HCT116 (cell line): ENCODE data around the gene PWP2. TPM values are rescaled to one million over a fixed set of nuclear protein-coding genes. Genes with fewer than 3 reads are reported as not detected.

ENCODE experiments used
- ATAC-seq: fragments of 200-7000 bp; cut with Tn5 transposase; 2 replicates; pipeline ENCODE4 v1.9.1; 2020; ENCODE audit warnings: mild to moderate bottlenecking, moderate library complexity
- BruUV-seq: library from RNA; stranded (reverse); fragments of 400-500 nt; replicated peaks from 2 replicates; lab custom pipeline; 2021; lab: Mats Ljungman, UMichigan
- CTCF ChIA-PET: fragments of 300-600 bp; sonication (Branson Sonifier 250); formaldehyde crosslinking; loops from one replicate; lab custom pipeline; 2021; ENCODE audit warnings: antibody characterized with exemption; lab: Charles Lee
- POLR2A ChIA-PET: fragments of 300-600, 350-600 bp; sonication (Branson Sonifier 250); formaldehyde crosslinking; loops from one replicate; lab custom pipeline; 2021; ENCODE audit warnings: antibody characterized with exemption; lab: Charles Lee
- RAD21 ChIA-PET, 2 experiments: fragments of 300-600 bp; sonication (Branson Sonifier 250); formaldehyde crosslinking; loops; one replicate each; lab custom pipeline; 2023; ENCODE audit warnings: low total read pairs in 2 of 2; ENCODE audit not compliant: uncharacterized antibody in 2 of 2, unreplicated experiment in 2 of 2, low non-redundant PET in 1 of 2; lab: Charles Lee
- DNase-seq: peaks from one replicate; pipeline ENCODE4 v3.0.0-alpha.2; 2010; ENCODE audit warnings: low read depth, low spot score
- H2AFZ ChIP-seq: fragments of 200-600 bp; shearing (Covaris generic), sonication (generic); 2 replicates; pipeline ENCODE4 v1.6.1; 2017; ENCODE audit warnings: low read depth, mixed run types, mixed read lengths, antibody characterized with exemption, low read length; ENCODE audit not compliant: poor library complexity, severe bottlenecking
- H3K27ac ChIP-seq: 2 replicates; pipeline ENCODE4 v1.5.1; 2012; ENCODE audit warnings: low read depth, low read length
- H3K27me3 ChIP-seq: fragments of 200-600 bp; sonication (generic); 2 replicates; pipeline ENCODE4 v1.6.1; 2016; ENCODE audit warnings: mixed run types, low read length, mixed read lengths; ENCODE audit not compliant: insufficient read depth
- H3K36me3 ChIP-seq, 2 experiments: fragments of 200-500 bp in 1 of 2; fragments of 200-600 bp in 1 of 2; sonication (Bioruptor generic) in 1 of 2; sonication (generic) in 1 of 2; 2 replicates each; pipeline versions ENCODE4 v1.5.1 to v1.6.1; 2014 to 2016; ENCODE audit warnings: low read length in 2 of 2, inconsistent platforms in 1 of 2, mixed read lengths in 1 of 2, mixed run types in 1 of 2; ENCODE audit not compliant: insufficient read depth in 2 of 2, control insufficient read depth in 1 of 2
- H3K4me1 ChIP-seq, 2 experiments: fragments of 200-600 bp in 1 of 2; sonication (generic) in 1 of 2; 2 replicates each; pipeline versions ENCODE4 v1.5.1 to v1.6.1; 2012 to 2017; ENCODE audit warnings: low read length in 2 of 2, inconsistent platforms in 1 of 2, mild to moderate bottlenecking in 1 of 2, mixed read lengths in 1 of 2, mixed run types in 1 of 2, moderate library complexity in 1 of 2; ENCODE audit not compliant: insufficient read depth in 2 of 2, control insufficient read depth in 1 of 2
- H3K4me2 ChIP-seq: fragments of 200-600 bp; sonication (generic); 2 replicates; pipeline ENCODE4 v1.6.1; 2017; ENCODE audit warnings: mixed run types, low read length, mixed read lengths
- H3K4me3 ChIP-seq, 2 experiments: fragments of 200-600 bp in 1 of 2; sonication (generic) in 1 of 2; replicated peaks in 1 of 2; 2 replicates each; pipeline ENCODE4 v1.5.1; 2011 to 2016; ENCODE audit warnings: low read length in 2 of 2, control low read depth in 1 of 2, low read depth in 1 of 2, mild to moderate bottlenecking in 1 of 2, mixed read lengths in 1 of 2, mixed run types in 1 of 2
- H3K79me2 ChIP-seq: fragments of 200-600 bp; sonication (generic); 2 replicates; pipeline ENCODE4 v1.6.1; 2017; ENCODE audit warnings: mild to moderate bottlenecking, mixed run types, low read length, moderate library complexity, mixed read lengths; ENCODE audit not compliant: insufficient read depth
- H3K9ac ChIP-seq: fragments of 200-600 bp; sonication (generic); 2 replicates; pipeline ENCODE4 v1.6.1; 2016; ENCODE audit warnings: low read length, mixed read lengths
- H3K9me2 ChIP-seq: fragments of 200-600 bp; sonication (generic), shearing (Covaris generic); 2 replicates; pipeline ENCODE4 v1.6.1; 2017; ENCODE audit warnings: mixed run types, mild to moderate bottlenecking, moderate library complexity; ENCODE audit not compliant: insufficient read depth
- H3K9me3 ChIP-seq, 2 experiments: fragments of 200-500 bp in 1 of 2; fragments of 200-600 bp in 1 of 2; sonication (Bioruptor generic) in 1 of 2; sonication (generic) in 1 of 2; 2 replicates each; pipeline ENCODE4 v1.6.1; 2014 to 2017; ENCODE audit warnings: low read length in 2 of 2, mixed read lengths in 2 of 2, inconsistent platforms in 1 of 2, low read depth in 1 of 2, mild to moderate bottlenecking in 1 of 2, mixed run types in 1 of 2, moderate library complexity in 1 of 2; ENCODE audit not compliant: control insufficient read depth in 1 of 2, insufficient read depth in 1 of 2
- H4K20me1 ChIP-seq: fragments of 200-600 bp; sonication (generic), shearing (Covaris generic); 2 replicates; pipeline ENCODE4 v1.6.1; 2017; ENCODE audit warnings: mixed run types, mild to moderate bottlenecking, moderate library complexity; ENCODE audit not compliant: insufficient read depth
- CBX3 ChIP-seq: IDR thresholded peaks from 2 replicates; pipeline ENCODE4 v1.6.1; 2012; ENCODE audit warnings: low read depth
- FOSL1 ChIP-seq: IDR thresholded peaks from 2 replicates; pipeline ENCODE4 v1.6.1; 2012; ENCODE audit warnings: low read depth
- POLR2AphosphoS5 ChIP-seq: IDR thresholded peaks from 2 replicates; pipeline ENCODE4 v1.6.1; 2011; ENCODE audit warnings: mild to moderate bottlenecking, low read depth, low read length, moderate library complexity
- SIN3A ChIP-seq: IDR thresholded peaks from 2 replicates; pipeline ENCODE4 v1.6.1; 2012; ENCODE audit warnings: low read depth
- SRF ChIP-seq: IDR thresholded peaks from 2 replicates; pipeline ENCODE4 v1.6.1; 2012; ENCODE audit warnings: low read depth
- ZNF274 ChIP-seq: fragments of 200-500 bp; sonication (Bioruptor generic); IDR thresholded peaks from 2 replicates; pipeline ENCODE4 v1.6.1; 2014; ENCODE audit warnings: mild to moderate bottlenecking, low read depth, low read length, inconsistent platforms
- intact Hi-C: fragments of 100-400 bp; cut with micrococcal nuclease; formaldehyde crosslinking; loops from 2 replicates; pipeline ENCODE4 v1.10.0; 2022
- total RNA-seq: library from RNA; stranded (reverse); gene quantifications from one replicate; pipeline ENCODE4 v1.2.1, GENCODE V29; 2021; ENCODE audit not compliant: unreplicated experiment
- TF ChIP-seq, protein P1 (sequence below): IDR thresholded peaks from 2 replicates; pipeline ENCODE4 v1.6.1; 2011; ENCODE audit warnings: mild to moderate bottlenecking, low read length, moderate library complexity; ENCODE audit not compliant: insufficient replicate concordance; ENCODE audit errors: extremely low read depth
- TF ChIP-seq, protein P2 (sequence below), 3 experiments: fragments of 200-600 bp in 1 of 3; sonication (generic) in 1 of 3; IDR thresholded peaks in 2 of 3; conservative IDR thresholded peaks in 1 of 3; 2 replicates each; pipeline ENCODE4 v1.5.1; 2012 to 2017; ENCODE audit warnings: low read depth in 2 of 3, low read length in 2 of 3, antibody characterized with exemption in 1 of 3, borderline replicate concordance in 1 of 3, control low read depth in 1 of 3, mild to moderate bottlenecking in 1 of 3, mixed read lengths in 1 of 3, mixed run types in 1 of 3, moderate library complexity in 1 of 3; ENCODE audit not compliant: insufficient read depth in 1 of 3

The PWP2 gene
- total RNA-seq, 1 experiment from 2014 or later, result 43.1 TPM

DNA sequence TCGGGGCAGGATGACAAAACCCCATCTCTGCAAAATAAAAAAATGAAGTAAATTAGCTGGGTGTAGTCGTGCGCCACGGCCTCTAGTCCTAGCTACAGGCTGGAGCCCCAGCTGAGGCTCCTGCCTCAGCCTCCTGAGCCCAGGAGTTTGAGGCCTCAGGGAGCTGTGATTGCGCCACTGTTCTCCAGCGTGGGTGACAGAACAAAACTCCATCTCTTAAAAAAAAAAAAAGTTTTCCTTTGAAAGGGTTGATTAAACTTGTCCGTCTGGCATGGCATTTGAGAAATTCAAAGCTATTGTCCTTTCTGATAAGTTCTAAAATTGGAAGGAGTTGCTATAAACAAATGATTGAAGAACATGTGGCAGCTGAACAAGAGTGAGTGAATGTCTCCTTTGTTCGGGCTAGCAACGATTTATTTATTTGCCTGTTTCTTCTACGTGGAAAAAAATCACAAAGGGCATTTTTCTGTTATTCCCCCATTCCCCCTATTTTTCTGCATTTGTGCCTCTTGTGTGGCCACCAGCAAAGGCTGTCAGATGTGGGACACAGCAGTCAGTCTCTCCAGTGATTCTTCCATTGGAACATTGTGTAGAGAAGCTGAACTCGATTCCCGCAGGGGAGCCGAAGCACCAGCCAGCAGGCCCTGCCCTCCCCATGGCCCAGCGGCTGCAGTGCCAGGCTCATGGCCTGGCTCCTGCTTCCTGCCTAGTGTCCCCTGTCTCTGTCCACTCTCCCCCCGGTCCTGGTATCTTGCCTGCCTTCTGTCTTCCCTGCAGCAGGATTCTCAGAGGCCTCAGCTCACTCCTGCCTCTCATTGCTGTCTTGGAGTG is 21.5 kb upstream of the PWP2 start:
- Histone ChIP-seq H3K36me3 (peaks cover 19 to 28% of the 10 kb centered on the region in 2 experiments; a peak in 3 of 4 replicates), H3K4me1 (no peaks in the 10 kb centered on the region), H3K9ac (no peak overlapping the region), H3K27ac (no peak overlapping the region), H3K4me3 (no peak overlapping the region), H2AFZ (no peak overlapping the region), H3K27me3 (no peaks in the 10 kb centered on the region), H3K9me2 (no peaks in the 10 kb centered on the region), H4K20me1 (no peaks in the 10 kb centered on the region), H3K9me3 (no peaks in the 10 kb centered on the region), H3K79me2 (no peaks in the 10 kb centered on the region; the same call in 1 of the 2 replicates), H3K4me2 (no peak overlapping the region)
- DNase-seq, result no peak
- ChIA-PET CTCF (no interaction called here), POLR2A (interaction anchor here (1.2 kb wide), 1 partner anchor 22 kb away, joined by 4 read pairs; no protein-coding TSS in a partner anchor), RAD21 (no interaction called here)
- BruUV-seq, result no TSS peak
- no peak for ATAC-seq
- intact Hi-C loops, result no loop called here
- TF ChIP-seq FOSL1 (no peak), SRF (no peak), SIN3A (no peak), POLR2AphosphoS5 (no peak), CBX3 (no peak), ZNF274 (no peak)
- TF ChIP-seq, protein P1, sequence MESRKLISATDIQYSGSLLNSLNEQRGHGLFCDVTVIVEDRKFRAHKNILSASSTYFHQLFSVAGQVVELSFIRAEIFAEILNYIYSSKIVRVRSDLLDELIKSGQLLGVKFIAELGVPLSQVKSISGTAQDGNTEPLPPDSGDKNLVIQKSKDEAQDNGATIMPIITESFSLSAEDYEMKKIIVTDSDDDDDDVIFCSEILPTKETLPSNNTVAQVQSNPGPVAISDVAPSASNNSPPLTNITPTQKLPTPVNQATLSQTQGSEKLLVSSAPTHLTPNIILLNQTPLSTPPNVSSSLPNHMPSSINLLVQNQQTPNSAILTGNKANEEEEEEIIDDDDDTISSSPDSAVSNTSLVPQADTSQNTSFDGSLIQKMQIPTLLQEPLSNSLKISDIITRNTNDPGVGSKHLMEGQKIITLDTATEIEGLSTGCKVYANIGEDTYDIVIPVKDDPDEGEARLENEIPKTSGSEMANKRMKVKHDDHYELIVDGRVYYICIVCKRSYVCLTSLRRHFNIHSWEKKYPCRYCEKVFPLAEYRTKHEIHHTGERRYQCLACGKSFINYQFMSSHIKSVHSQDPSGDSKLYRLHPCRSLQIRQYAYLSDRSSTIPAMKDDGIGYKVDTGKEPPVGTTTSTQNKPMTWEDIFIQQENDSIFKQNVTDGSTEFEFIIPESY, result no peak
- TF ChIP-seq, protein P2, sequence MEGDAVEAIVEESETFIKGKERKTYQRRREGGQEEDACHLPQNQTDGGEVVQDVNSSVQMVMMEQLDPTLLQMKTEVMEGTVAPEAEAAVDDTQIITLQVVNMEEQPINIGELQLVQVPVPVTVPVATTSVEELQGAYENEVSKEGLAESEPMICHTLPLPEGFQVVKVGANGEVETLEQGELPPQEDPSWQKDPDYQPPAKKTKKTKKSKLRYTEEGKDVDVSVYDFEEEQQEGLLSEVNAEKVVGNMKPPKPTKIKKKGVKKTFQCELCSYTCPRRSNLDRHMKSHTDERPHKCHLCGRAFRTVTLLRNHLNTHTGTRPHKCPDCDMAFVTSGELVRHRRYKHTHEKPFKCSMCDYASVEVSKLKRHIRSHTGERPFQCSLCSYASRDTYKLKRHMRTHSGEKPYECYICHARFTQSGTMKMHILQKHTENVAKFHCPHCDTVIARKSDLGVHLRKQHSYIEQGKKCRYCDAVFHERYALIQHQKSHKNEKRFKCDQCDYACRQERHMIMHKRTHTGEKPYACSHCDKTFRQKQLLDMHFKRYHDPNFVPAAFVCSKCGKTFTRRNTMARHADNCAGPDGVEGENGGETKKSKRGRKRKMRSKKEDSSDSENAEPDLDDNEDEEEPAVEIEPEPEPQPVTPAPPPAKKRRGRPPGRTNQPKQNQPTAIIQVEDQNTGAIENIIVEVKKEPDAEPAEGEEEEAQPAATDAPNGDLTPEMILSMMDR (IDR thresholded peaks at IDR 0.05 in 2 of 3, conservative IDR thresholded peaks at IDR 0.05 in 1 of 3; ENCODE audit: borderline replicate concordance in 1 of 3, insufficient read depth in 1 of 3, low read depth in 2 of 3, low read length in 2 of 3), result no peak
- TF ChIP-seq, all 23 proteins: peak for 0
